NCI-H748 treated with DMSO at 0.1 percent for 48 hours (cell line): ENCODE results near the gene SEC24A.
"Not testable (repeated sequence)": the region's sequence is repeated elsewhere in the genome, so short reads cannot be mapped to it uniquely, and the experiment has no call there.

ENCODE experiments used
- DNase-seq: peaks from one replicate; lab custom pipeline; 2025; lab: John Stamatoyannopoulos, UW

The SEC24A gene

GRCh38 chr5:134749415-134749814, 100.8 kb downstream of the SEC24A start:
- DNase-seq: no peak

- no peak for DNase-seq
Measured at GRCh38 chr5:134758176-134758503, 109.6 kb downstream of the SEC24A start.

- peak; percentile 89 for DNase-seq
Measured at GRCh38 chr5:134758504-134759341, 110.1 kb downstream of the SEC24A start, which contains the start of gene DDX46. DDX46 (plus strand) TSS chr5:134758779; CDS start chr5:134758939, 160 bp downstream.

GRCh38 chr5:134767528-134768291, 119.1 kb downstream of the SEC24A start:
- not testable (repeated sequence) for DNase-seq

GRCh38 chr5:134769206-134769605, 120.6 kb downstream of the SEC24A start:
- no peak for DNase-seq

- no peak for DNase-seq
Measured at GRCh38 chr5:134772461-134773125, 124.0 kb downstream of the SEC24A start.

- DNase-seq: no peak
Measured at GRCh38 chr5:134777366-134777765, 128.8 kb downstream of the SEC24A start.
